HG03039 (cell line): ENCODE measurements around the gene MYO16.

ENCODE experiments used
- ATAC-seq: cut with Tn5 transposase; IDR thresholded peaks from one replicate; pipeline ENCODE4 v1.9.1; 2021; ENCODE audit warnings: mild to moderate bottlenecking, moderate library complexity; ENCODE audit not compliant: unreplicated experiment

Gene MYO16

GRCh38 chr13:109166804-109167203 lies 537.4 kb downstream of the MYO16 start:
- no peak for ATAC-seq

GRCh38 chr13:109172136-109172535 lies 542.7 kb downstream of the MYO16 start:
- ATAC-seq, result no peak

DNA sequence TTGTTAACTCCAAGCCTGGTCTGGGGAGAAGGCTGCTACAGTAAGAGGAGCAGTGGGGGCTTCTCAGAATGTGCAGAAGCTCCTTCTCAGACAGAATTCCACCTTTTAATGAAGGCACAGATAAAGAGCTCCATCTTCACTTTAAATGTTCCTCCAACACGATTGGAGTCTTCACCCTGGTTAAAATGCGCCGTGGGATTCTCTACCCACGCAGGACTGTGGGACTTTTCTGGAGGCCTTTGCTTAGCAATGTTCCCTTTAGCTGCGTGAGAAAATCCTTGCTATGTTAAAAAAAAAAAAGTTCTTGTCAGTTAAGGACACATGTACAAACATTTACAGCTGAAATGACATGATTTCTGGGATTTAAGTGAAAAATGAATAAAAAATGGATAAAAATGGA lies 546.3 kb downstream of the MYO16 start:
- no peak for ATAC-seq

DNA sequence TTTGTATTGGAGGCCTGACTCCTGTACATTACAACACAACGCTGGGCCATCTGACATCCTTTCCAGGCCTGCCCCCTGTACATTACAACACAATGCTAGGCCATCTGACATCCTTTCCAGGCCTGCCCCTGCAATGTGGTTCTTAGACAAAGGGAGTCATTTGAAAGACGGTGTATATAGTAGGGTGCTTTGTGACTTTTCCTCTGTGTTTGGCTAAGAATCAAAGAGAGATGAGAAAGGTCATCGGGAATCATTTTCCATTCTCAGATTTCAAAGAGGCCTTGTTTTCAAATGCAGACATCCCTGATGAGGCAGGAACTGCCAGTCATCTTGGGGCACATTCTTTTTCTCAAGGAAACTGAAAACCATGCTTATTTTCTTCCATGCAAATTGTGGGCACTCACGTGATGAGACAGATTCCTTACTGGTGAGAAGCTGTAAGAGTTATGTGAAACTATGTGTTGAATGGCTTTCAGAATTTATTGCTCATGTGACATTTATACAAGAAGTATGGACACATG lies 551.6 kb downstream of the MYO16 start:
- ATAC-seq, result no peak

- ATAC-seq, result no peak
Measured at GRCh38 chr13:109182777-109183465, 553.5 kb downstream of the MYO16 start.

GRCh38 chr13:109191413-109191812 lies 562.0 kb downstream of the MYO16 start:
- no peak for ATAC-seq

- no peak for ATAC-seq
Measured at GRCh38 chr13:109192306-109192705, 562.9 kb downstream of the MYO16 start.

GRCh38 chr13:109196948-109197347 lies 567.5 kb downstream of the MYO16 start:
- no peak for ATAC-seq

DNA sequence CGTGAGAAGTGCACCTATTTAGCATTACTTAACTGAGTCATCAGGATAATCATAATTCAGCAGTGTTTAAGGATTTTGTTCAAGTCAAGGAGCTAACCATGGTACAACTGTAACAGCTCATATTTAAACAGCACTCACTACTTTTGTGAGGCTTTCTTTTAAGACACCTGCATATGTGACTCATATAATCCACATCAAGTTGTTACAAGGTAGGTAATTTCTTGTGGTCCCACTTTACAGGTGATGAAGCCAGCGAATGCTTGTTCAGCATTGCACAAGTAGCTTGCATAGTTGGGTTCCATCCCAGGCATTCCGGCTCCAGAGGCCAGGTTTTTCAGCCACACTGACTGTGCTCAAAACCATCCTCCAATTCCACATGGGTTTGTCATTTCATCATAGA lies 569.2 kb downstream of the MYO16 start:
- ATAC-seq, result no peak

GRCh38 chr13:109199280-109199679 lies 569.9 kb downstream of the MYO16 start:
- no peak for ATAC-seq

- no peak for ATAC-seq
Measured at GRCh38 chr13:109200556-109200955, 571.1 kb downstream of the MYO16 start.

- no peak for ATAC-seq
Measured at GRCh38 chr13:109203587-109203986, 574.2 kb downstream of the MYO16 start.

DNA sequence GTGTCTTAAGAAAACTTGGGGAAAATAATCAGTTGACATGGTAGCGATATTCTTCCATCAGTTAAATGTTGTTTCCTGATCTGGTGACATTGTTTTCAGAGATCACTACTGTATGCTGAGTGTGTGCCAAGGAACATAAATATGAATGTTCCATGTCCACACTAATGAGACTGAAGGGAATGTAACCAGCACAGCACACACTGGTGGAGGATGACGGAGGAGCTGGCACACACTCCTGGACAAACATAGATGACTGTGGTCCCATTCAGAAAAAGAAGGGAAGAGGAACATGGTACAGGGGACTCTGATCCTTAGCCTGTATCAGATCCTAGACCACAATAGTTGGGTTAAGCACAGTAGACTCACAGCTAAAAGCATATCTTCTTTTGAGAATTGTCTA lies 574.8 kb downstream of the MYO16 start:
- ATAC-seq, result no peak

- ATAC-seq, result no peak
Measured at GRCh38 chr13:109204657-109205056, 575.2 kb downstream of the MYO16 start.

GRCh38 chr13:109205315-109205714 lies 575.9 kb downstream of the MYO16 start:
- ATAC-seq, result no peak

DNA sequence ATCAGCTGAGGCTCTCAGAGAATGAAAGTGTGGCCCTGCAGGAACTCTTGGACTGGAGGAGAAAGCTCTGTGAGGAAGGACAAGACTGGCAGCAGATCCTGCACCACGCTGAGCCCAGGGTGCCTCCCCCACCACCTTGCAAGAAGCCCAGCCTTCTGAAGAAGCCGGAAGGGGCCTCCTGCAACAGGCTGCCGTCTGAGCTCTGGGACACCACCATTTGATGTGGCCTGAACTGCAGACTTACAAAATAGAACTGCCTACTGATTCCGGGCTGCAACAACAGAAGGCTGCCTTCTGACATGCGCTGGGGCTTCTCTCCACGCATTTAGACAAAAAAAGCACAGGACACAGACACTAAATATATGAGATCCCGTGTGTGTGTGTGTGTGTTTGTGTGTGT lies 577.2 kb downstream of the MYO16 start:
- no peak for ATAC-seq

GRCh38 chr13:109207622-109208021 lies 578.2 kb downstream of the MYO16 start:
- ATAC-seq, result no peak

GRCh38 chr13:109208522-109208921 lies 579.1 kb downstream of the MYO16 start:
- no peak for ATAC-seq

DNA sequence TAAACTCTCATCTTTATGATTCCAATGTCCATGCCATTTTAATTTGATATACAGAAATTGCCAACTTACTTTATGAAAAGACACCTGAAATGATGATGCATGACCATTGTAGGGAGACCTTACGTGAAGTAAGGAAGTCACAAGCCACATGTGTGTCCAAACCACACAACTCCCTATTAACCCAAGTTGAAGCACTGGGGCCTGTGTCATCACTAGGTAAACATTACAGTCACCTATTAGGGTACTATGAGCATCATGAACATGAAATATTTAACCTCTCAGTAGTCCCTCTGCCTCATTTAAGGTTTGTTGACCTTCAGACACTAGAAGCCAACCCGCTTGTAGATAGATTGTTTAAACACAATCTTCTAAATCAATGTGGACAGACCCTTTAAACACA lies 580.1 kb downstream of the MYO16 start:
- ATAC-seq, result no peak

GRCh38 chr13:109211616-109212015 lies 582.2 kb downstream of the MYO16 start:
- ATAC-seq, result no peak

DNA sequence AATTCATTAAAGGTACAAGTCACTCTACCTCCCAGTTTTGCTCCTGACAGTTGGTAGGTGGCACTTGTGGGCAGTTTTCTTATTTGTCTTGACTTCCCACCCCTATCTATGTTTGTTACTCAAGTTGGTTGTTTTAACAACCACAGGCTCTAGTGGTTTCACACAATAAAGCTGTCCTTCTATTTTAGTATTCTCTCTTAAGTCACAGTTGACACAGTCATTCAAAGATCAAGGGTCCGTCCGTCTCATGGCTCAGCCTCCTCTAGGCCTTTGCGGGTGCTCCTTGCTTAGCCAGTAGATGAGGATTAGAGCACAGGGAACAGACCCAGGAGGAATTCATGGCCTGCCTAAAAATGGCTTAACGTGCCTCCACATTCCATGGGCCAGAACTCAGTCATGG lies 583.2 kb downstream of the MYO16 start:
- ATAC-seq, result no peak

- no peak for ATAC-seq
Measured at GRCh38 chr13:109213714-109214113, 584.3 kb downstream of the MYO16 start.

DNA sequence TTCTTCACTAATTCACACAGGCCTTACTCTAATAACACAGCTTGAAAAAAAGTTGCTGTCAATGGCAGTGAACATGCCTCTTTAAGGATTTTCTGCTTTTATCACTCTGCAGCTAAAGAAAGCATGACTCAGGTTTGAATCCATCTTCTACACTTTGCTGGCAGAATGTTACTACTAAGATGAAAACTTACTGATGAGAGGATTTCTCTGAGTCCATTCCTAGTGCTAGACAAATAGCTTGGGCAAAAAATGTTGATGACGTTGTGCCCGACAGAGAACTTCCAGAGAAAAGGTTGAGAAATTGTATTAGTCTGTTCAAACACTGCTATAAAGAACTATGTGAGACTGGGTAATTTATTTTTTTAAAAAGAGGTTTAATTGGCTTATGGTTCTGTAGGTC lies 585.0 kb downstream of the MYO16 start:
- ATAC-seq, result no peak
